HepG2 (cell line): ENCODE measurements around the gene SENP5. TPM values are rescaled to one million over a fixed set of nuclear protein-coding genes. Genes with fewer than 3 reads are reported as not detected.

Experiments
- ATAC-seq: fragments of 200-7000 bp; cut with Tn5 transposase; 3 replicates; pipeline ENCODE4 v1.9.1; 2020; ENCODE audit warnings: mild to moderate bottlenecking, moderate library complexity
- BruUV-seq: library from RNA; stranded (reverse); fragments of 400-500 nt; replicated peaks from 2 replicates; lab custom pipeline; 2021; lab: Mats Ljungman, UMichigan
- CTCF ChIA-PET: fragments of 300-600 bp; formaldehyde crosslinking; extraction: SDS; loops from one replicate; lab custom pipeline; 2021; ENCODE audit warnings: low total read pairs, inconsistent platforms, low intra/inter-chr PET ratio; lab: Yijun Ruan, JAX
- POLR2A ChIA-PET: fragments of 350-600 bp; sonication (Branson Sonifier 250); formaldehyde crosslinking; loops from one replicate; lab custom pipeline; 2020; ENCODE audit warnings: antibody characterized with exemption, inconsistent platforms; lab: Yijun Ruan, JAX
- DNase-seq: peaks from one replicate; pipeline ENCODE4 v3.0.0-alpha.2; 2015; ENCODE audit warnings: low spot score
- FAIRE-seq: peaks from 3 replicates; lab custom pipeline; 2011; peaks lifted over from hg19 to GRCh38; lab: Jason Lieb, UNC
- H2AFZ ChIP-seq: one replicate; pipeline ENCODE4 v1.6.1; 2011; ENCODE audit warnings: low read length, inconsistent platforms
- H3K27ac ChIP-seq: fragments of 300-600 bp; 3 replicates; pipeline ENCODE4 v1.8.0; 2011; ENCODE audit warnings: mixed run types, mild to moderate bottlenecking, mixed read lengths, low read length, inconsistent platforms; ENCODE audit not compliant: insufficient read depth; ENCODE audit errors: extremely low read length
- H3K27me3 ChIP-seq, 2 experiments: fragments of 200-600 bp in 1 of 2; 2 replicates in 1 of 2; 3 replicates in 1 of 2; pipeline versions ENCODE4 v1.6.0 to v1.8.0; 2011; ENCODE audit warnings: low read length in 2 of 2, mild to moderate bottlenecking in 2 of 2, moderate library complexity in 2 of 2, inconsistent platforms in 1 of 2; ENCODE audit not compliant: insufficient read depth in 2 of 2, control insufficient read depth in 1 of 2
- H3K36me3 ChIP-seq, 2 experiments: fragments of 200-600 bp in 1 of 2; replicated peaks in 1 of 2; 2 replicates in 1 of 2; 3 replicates in 1 of 2; pipeline versions ENCODE4 v1.5.1 to v1.8.0; 2011; ENCODE audit warnings: low read length in 2 of 2, inconsistent platforms in 1 of 2; ENCODE audit not compliant: insufficient read depth in 2 of 2, control insufficient read depth in 1 of 2
- H3K4me1 ChIP-seq: 2 replicates; pipeline ENCODE4 v1.5.1; 2012; ENCODE audit warnings: low read length, inconsistent platforms; ENCODE audit not compliant: insufficient read depth
- H3K4me2 ChIP-seq: 2 replicates; pipeline ENCODE4 v1.6.0; 2011; ENCODE audit warnings: low read depth, low read length, inconsistent platforms
- H3K4me3 ChIP-seq, 3 experiments: fragments of 200-600 bp in 1 of 3; sonication (generic), shearing (Covaris generic) in 1 of 3; replicated peaks in 1 of 3; 2 replicates each; pipeline ENCODE4 v1.5.1; 2011 to 2016; ENCODE audit warnings: low read length in 3 of 3, inconsistent platforms in 2 of 3, low read depth in 2 of 3, mild to moderate bottlenecking in 2 of 3, control low read depth in 1 of 3, mixed read lengths in 1 of 3; ENCODE audit not compliant: insufficient read depth in 1 of 3
- H3K79me2 ChIP-seq: one replicate; pipeline ENCODE4 v1.6.1; 2011; ENCODE audit warnings: low read length, inconsistent platforms; ENCODE audit not compliant: insufficient read depth
- H3K9ac ChIP-seq: 2 replicates; pipeline ENCODE4 v1.6.0; 2011; ENCODE audit warnings: mild to moderate bottlenecking, low read depth, low read length, inconsistent platforms; ENCODE audit not compliant: insufficient read depth
- H3K9me3 ChIP-seq: 2 replicates; pipeline ENCODE4 v1.5.1; 2012; ENCODE audit warnings: mild to moderate bottlenecking, low read length
- H4K20me1 ChIP-seq: 2 replicates; pipeline ENCODE4 v1.6.0; 2011; ENCODE audit warnings: inconsistent platforms, mild to moderate bottlenecking, low read length, moderate library complexity; ENCODE audit not compliant: insufficient read depth
- ARID2 ChIP-seq: sonication (generic); formaldehyde crosslinking; IDR thresholded peaks from 2 replicates; pipeline ENCODE4 v1.8.1; 2022; ENCODE audit warnings: mild to moderate bottlenecking, missing genetic modification reagents, borderline replicate concordance
- BORCS8-MEF2B ChIP-seq: sonication (generic); formaldehyde crosslinking; IDR thresholded peaks from 2 replicates; pipeline ENCODE4 v1.8.0; 2022; ENCODE audit warnings: mild to moderate bottlenecking, missing genetic modification reagents
- HMG20A ChIP-seq: IDR thresholded peaks from 2 replicates; pipeline ENCODE4 v1.6.1; 2016; ENCODE audit warnings: borderline replicate concordance
- KAT7 ChIP-seq: IDR thresholded peaks from 2 replicates; pipeline ENCODE4 v1.6.1; 2018; ENCODE audit warnings: borderline replicate concordance, missing compliant biosample characterization
- MTERF4 ChIP-seq: sonication (generic); formaldehyde crosslinking; IDR thresholded peaks from 2 replicates; pipeline ENCODE4 v1.8.0; 2023; ENCODE audit warnings: mild to moderate bottlenecking, missing genetic modification reagents
- POLR2AphosphoS5 ChIP-seq: IDR thresholded peaks from 2 replicates; pipeline ENCODE4 v1.6.1; 2012; ENCODE audit warnings: low read depth, low read length
- RXRA ChIP-seq: sonication (generic); formaldehyde crosslinking; IDR thresholded peaks from 2 replicates; pipeline ENCODE4 v1.5.1; 2020; ENCODE audit warnings: missing genetic modification reagents
- SNAPC5 ChIP-seq: sonication (generic); formaldehyde crosslinking; IDR thresholded peaks from 2 replicates; pipeline ENCODE4 v1.8.1; 2023; ENCODE audit warnings: mild to moderate bottlenecking, missing genetic modification reagents, borderline replicate concordance
- TAF15 ChIP-seq: fragments of 200-400 bp; formaldehyde crosslinking; IDR thresholded peaks from one replicate; pipeline ENCODE4 v1.6.1; 2018; ENCODE audit warnings: mild to moderate bottlenecking, low read depth, low read length; ENCODE audit not compliant: poor library complexity, severe bottlenecking
- TOPORS ChIP-seq: sonication (generic); formaldehyde crosslinking; IDR thresholded peaks from 2 replicates; pipeline ENCODE4 v1.8.0; 2023; ENCODE audit warnings: mild to moderate bottlenecking, missing genetic modification reagents
- ZNF275 ChIP-seq: sonication (generic); formaldehyde crosslinking; IDR thresholded peaks from 2 replicates; pipeline ENCODE4 v1.8.0; 2022; ENCODE audit warnings: missing genetic modification reagents, mild to moderate bottlenecking, inconsistent platforms, borderline replicate concordance
- ZNF280B ChIP-seq: sonication (generic); formaldehyde crosslinking; IDR thresholded peaks from 2 replicates; pipeline ENCODE4 v1.5.0; 2020; ENCODE audit warnings: missing genetic modification reagents, mild to moderate bottlenecking, borderline replicate concordance
- ZNF446 ChIP-seq: sonication (generic); formaldehyde crosslinking; IDR thresholded peaks from 2 replicates; pipeline ENCODE4 v1.5.0; 2020; ENCODE audit warnings: mild to moderate bottlenecking, missing genetic modification reagents
- WGBS: methylation state at CpG from one replicate; pipeline ENCODE4 v1.1.6; 2017; ENCODE audit warnings: low lambda C conversion rate; 5-methylcytosine and 5-hydroxymethylcytosine counted together
- in situ Hi-C: cut with HindIII; loops from 2 replicates; pipeline ENCODE4 v1.10.0; 2017; ENCODE audit warnings: low pct_unique_long_range_greater_than_20kb; ENCODE audit not compliant: extremely low pct_ligation_motif_present
- intact Hi-C: fragments of 100-400 bp; cut with micrococcal nuclease; formaldehyde crosslinking; loops from one replicate; pipeline ENCODE4 v1.10.0; 2022; ENCODE audit not compliant: unreplicated experiment
- polyA plus RNA-seq, 8 experiments: library from polyadenylated mRNA; depleted of rRNA in 3 of 8; stranded (reverse) in 7 of 8; unstranded in 1 of 8; fragments of >200 nt; fragmentation: Illumina TruSeq in 4 of 8; extraction: Trizol in 4 of 8; gene quantifications; 2 replicates each; pipeline versions ENCODE4 v1.2.1 to v1.2.3, GENCODE V29; 2011 to 2016; ENCODE audit warnings: low read depth in 4 of 8, missing spikeins in 1 of 8, mixed read lengths in 1 of 8; ENCODE audit not compliant: insufficient read depth in 1 of 8
- total RNA-seq, 5 experiments: library from RNA; depleted of rRNA; stranded (reverse); fragments of >200 nt; fragmentation: Illumina TruSeq; extraction: Trizol; gene quantifications; 2 replicates each; pipeline ENCODE4 v1.2.3, GENCODE V29; 2016; ENCODE audit warnings: low read depth in 1 of 5

SENP5 gene
- total and polyA plus RNA-seq, 2 of the 13 experiments (the other 11 are each of a cell fraction or from before 2014, with no cell fraction given): 17.6 to 30.9 TPM

- TF ChIP-seq HMG20A (CRISPR knock-in tag): no peak
- TF ChIP-seq MTERF4 (CRISPR knock-in tag): peak; percentile 93
- TF ChIP-seq KAT7: 0 out of 2 replicates have a peak, but pooled peaks have one; percentile 8
- TF ChIP-seq, all 625 proteins: peak for 38
Observed at GRCh38 chr3:196967412-196968232, 99.9 kb downstream of the SENP5 start (continued).

- Histone ChIP-seq H3K27ac (peak within 1 kb of the TSS; percentile 79), H3K79me2 (peaks cover 43% of the 10 kb centered on the region), H3K9me3 (no peaks in the 10 kb centered on the region), H3K4me2 (peak within 1 kb of the TSS; percentile 85), H2AFZ (no peak within 1 kb of the TSS), H3K27me3 (no peaks in the 10 kb centered on the region), H3K4me3 (peak within 1 kb of the TSS; percentile 61 to 82 (median 78)), H3K36me3 (peaks cover 6 to 25% of the 10 kb centered on the region in 2 experiments), H3K4me1 (peaks cover 67% of the 10 kb centered on the region), H4K20me1 (no peaks in the 10 kb centered on the region), H3K9ac (peak within 1 kb of the TSS; percentile 89)
- peak; percentile 65 for ATAC-seq
- in situ Hi-C loops (no loop called here), intact Hi-C loops (loop anchor here (1.0 kb wide), 1 partner anchor 130 kb away; no protein-coding TSS in a partner anchor)
- no TSS peak for BruUV-seq
- 7% methylated on average over 21 of the region's 98 CpGs for WGBS
- FAIRE-seq: no peak
- DNase-seq: no peak
- ChIA-PET CTCF (interaction anchor here (0.7 to 2.2 kb wide), 3 partner anchors 20 to 359 kb away, joined by 3 to 15 read pairs (median 5); no protein-coding TSS in a partner anchor), POLR2A (interaction anchor here (0.6 to 0.8 kb wide), 2 partner anchors 27 to 129 kb away, joined by 3 to 4 read pairs; partner anchors contain the start of gene NCBP2)
- TF ChIP-seq TAF15 (no peak), RXRA (CRISPR knock-in tag) (peak; percentile 64; the same call in 1 of the 2 replicates), BORCS8-MEF2B (CRISPR knock-in tag) (peak; percentile 52; the same call in 1 of the 2 replicates), POLR2AphosphoS5 (peak; percentile 18; the same call in 1 of the 2 replicates), ARID2 (CRISPR knock-in tag) (0 out of 2 replicates have a peak, but pooled peaks have one; percentile 70), SNAPC5 (0 out of 2 replicates have a peak, but pooled peaks have one; percentile 30), ZNF280B (0 out of 2 replicates have a peak, but pooled peaks have one; percentile 71), ZNF446 (peak; percentile 33; the same call in 1 of the 2 replicates), TOPORS (CRISPR knock-in tag) (0 out of 2 replicates have a peak, but pooled peaks have one; percentile 48), ZNF275 (CRISPR knock-in tag) (no peak)
Observed at GRCh38 chr3:196968233-196969133, 100.8 kb downstream of the SENP5 start, which contains the start of gene PIGZ. Gene PIGZ (minus strand): TSS chr3:196968833. CDS start chr3:196952031, 16,802 bp downstream.
